ENCODE results near the gene LDHAL6A. TPM values are rescaled to one million over a fixed set of nuclear protein-coding genes. Genes with fewer than 3 reads are reported as not detected.
A peak's percentile ranks its signal among the peaks of the same experiment; 100 is the strongest.

The LDHAL6A gene
- total RNA-seq, 1 experiment from 2014 or later, result not detected

- Histone ChIP-seq H3K23me2 (ENCODE audit: insufficient read length, low read depth, low read length, poor library complexity, severe bottlenecking) (no peaks in the 10 kb centered on the region), H3K23ac (ENCODE audit: insufficient read length, low read depth, low read length) (no peak overlapping the region), H2AK5ac (ENCODE audit: insufficient read length, low read length) (no peak overlapping the region), H3K14ac (ENCODE audit: insufficient read depth, low read length) (no peak overlapping the region), H3T11ph (ENCODE audit: low read length) (no peak overlapping the region), H3K4me1 (ENCODE audit: insufficient read depth, low read length) (no peaks in the 10 kb centered on the region), H2BK12ac (ENCODE audit: insufficient read length, low read depth, low read length) (no peak overlapping the region), H2BK15ac (ENCODE audit: low read depth, low read length) (no peak overlapping the region), H3K9me3 (ENCODE audit: control insufficient read depth, low read depth, low read length) (no peaks in the 10 kb centered on the region), H4K20me1 (ENCODE audit: control insufficient read depth, insufficient read depth, insufficient read length) (no peaks in the 10 kb centered on the region), H4K8ac (replicated peaks; ENCODE audit: insufficient read length, low read depth, low read length) (no peak overlapping the region), H3K79me2 (ENCODE audit: insufficient read depth, low read length) (no peaks in the 10 kb centered on the region), H3K9ac (ENCODE audit: extremely low read depth, insufficient read length, low read length) (no peak overlapping the region), H3K56ac (ENCODE audit: insufficient read length, low read depth, low read length) (no peak overlapping the region), H2BK20ac (ENCODE audit: low read depth, low read length, poor library complexity, severe bottlenecking) (no peak overlapping the region), H2BK5ac (ENCODE audit: insufficient read length, low read length) (no peak overlapping the region), H2AFZ (ENCODE audit: low read length) (no peak overlapping the region), H3K4me2 (ENCODE audit: insufficient read depth, insufficient read length, low read length) (no peak overlapping the region), H3K27ac (ENCODE audit: insufficient read length, low read depth, low read length) (no peak overlapping the region), H3K4ac (ENCODE audit: low read depth, low read length) (no peak overlapping the region), H3K79me1 (ENCODE audit: insufficient read depth, low read depth, low read length, poor library complexity, severe bottlenecking) (no peaks in the 10 kb centered on the region), H3K27me3 (ENCODE audit: insufficient read depth, low read length) (no peaks in the 10 kb centered on the region), H3K18ac (ENCODE audit: insufficient read length, low read depth, low read length) (no peak overlapping the region), H4K91ac (ENCODE audit: insufficient read length, low read depth, low read length) (no peak overlapping the region), H2BK120ac (ENCODE audit: low read depth, low read length, poor library complexity, severe bottlenecking) (no peak overlapping the region), H4K5ac (ENCODE audit: insufficient read length, low read depth, low read length) (no peak overlapping the region)
- TF ChIP-seq CTCF (conservative IDR thresholded peaks at IDR 0.05), result no peak
- Mint-ChIP-seq H3K4me3 (no peak overlapping the region), H3K9me3 (no peaks in the 10 kb centered on the region), H3K4me1 (no peaks in the 10 kb centered on the region), H3K36me3 (ENCODE audit: insufficient read depth in 1 of 3, low read depth in 3 of 3) (peaks cover 0 to 10% (median 6%) of the 10 kb centered on the region in 3 experiments; a peak in 2 of 7 replicates), H3K27me3 (ENCODE audit: low read depth) (no peaks in the 10 kb centered on the region), H3K27ac (0 out of 7 replicates have a peak overlapping the region, but pooled peaks of 1 of the 3 experiments have one; percentile 35)
- DNase-seq, result no peak
- WGBS (ENCODE audit: extremely low coverage, insufficient read length, low lambda C conversion rate), result no CpG with 5 or more reads among the region's 3 CpGs
Measured at GRCh38 chr11:18471995-18472394, 16.3 kb downstream of the LDHAL6A start.
